Karpas-422 (cell line): Measurements from ENCODE around the gene PARPBP. TPM values are rescaled to one million over a fixed set of nuclear protein-coding genes. Genes with fewer than 3 reads are reported as not detected.
"Not testable (repeated sequence)": the region's sequence is repeated elsewhere in the genome, so short reads cannot be mapped to it uniquely, and the experiment has no call there.

Experiments used
- DNase-seq: peaks from one replicate; pipeline ENCODE4 v3.0.0-alpha.2; 2015
- H2AFZ ChIP-seq: fragments of 200-600 bp; sonication (generic); 2 replicates; pipeline ENCODE4 v1.6.1; 2014; ENCODE audit warnings: antibody characterized with exemption, low read length, mixed read lengths
- H3K27ac ChIP-seq: fragments of 200-600 bp; sonication (generic); 2 replicates; pipeline ENCODE4 v1.5.1; 2014; ENCODE audit warnings: mild to moderate bottlenecking, low read length, moderate library complexity
- H3K27me3 ChIP-seq: fragments of 200-600 bp; sonication (generic); 2 replicates; pipeline ENCODE4 v1.6.1; 2014; ENCODE audit warnings: low read length, mixed read lengths
- H3K36me3 ChIP-seq: fragments of 200-600 bp; sonication (generic); 2 replicates; pipeline ENCODE4 v1.6.1; 2014; ENCODE audit warnings: low read length, mixed read lengths; ENCODE audit not compliant: insufficient read depth
- H3K4me1 ChIP-seq: fragments of 200-600 bp; sonication (generic); 2 replicates; pipeline ENCODE4 v1.6.1; 2014; ENCODE audit warnings: mild to moderate bottlenecking, low read length, mixed read lengths
- H3K4me2 ChIP-seq: fragments of 200-600 bp; sonication (generic); 2 replicates; pipeline ENCODE4 v1.6.1; 2014; ENCODE audit warnings: low read length, low read depth, mild to moderate bottlenecking; ENCODE audit not compliant: poor library complexity, severe bottlenecking
- H3K4me3 ChIP-seq: fragments of 200-600 bp; sonication (generic); 2 replicates; pipeline ENCODE4 v1.5.1; 2014; ENCODE audit warnings: mild to moderate bottlenecking, antibody characterized with exemption, low read length, mixed read lengths
- H3K79me2 ChIP-seq: fragments of 200-600 bp; sonication (generic); 2 replicates; pipeline ENCODE4 v1.6.1; 2014; ENCODE audit warnings: mild to moderate bottlenecking, low read length, mixed read lengths
- H3K9ac ChIP-seq: fragments of 200-600 bp; sonication (generic); 2 replicates; pipeline ENCODE4 v1.6.0; 2014; ENCODE audit warnings: low read length
- H3K9me2 ChIP-seq: fragments of 200-600 bp; sonication (generic), shearing (Covaris generic); replicated peaks from 2 replicates; pipeline ENCODE4 v1.6.0; 2014; ENCODE audit warnings: mild to moderate bottlenecking, low read length, moderate library complexity; ENCODE audit not compliant: insufficient read depth
- H3K9me3 ChIP-seq: fragments of 300-700, 200-600 bp; sonication (generic); 2 replicates; pipeline ENCODE4 v1.6.1; 2014; ENCODE audit warnings: low read length, mixed read lengths
- H4K20me1 ChIP-seq: fragments of 200-600 bp; sonication (generic); 2 replicates; pipeline ENCODE4 v1.6.1; 2014; ENCODE audit warnings: mild to moderate bottlenecking, antibody characterized with exemption, low read length, low read depth; ENCODE audit not compliant: insufficient read depth
- total RNA-seq: library from RNA; depleted of rRNA; stranded (reverse); fragments of >200 nt; shearing (Covaris generic); gene quantifications from 2 replicates; pipeline ENCODE4 v1.2.3, GENCODE V29; 2014; ENCODE audit warnings: low replicate concordance

Gene PARPBP
- total RNA-seq, 1 experiment from 2014 or later: 49.6 TPM

DNA sequence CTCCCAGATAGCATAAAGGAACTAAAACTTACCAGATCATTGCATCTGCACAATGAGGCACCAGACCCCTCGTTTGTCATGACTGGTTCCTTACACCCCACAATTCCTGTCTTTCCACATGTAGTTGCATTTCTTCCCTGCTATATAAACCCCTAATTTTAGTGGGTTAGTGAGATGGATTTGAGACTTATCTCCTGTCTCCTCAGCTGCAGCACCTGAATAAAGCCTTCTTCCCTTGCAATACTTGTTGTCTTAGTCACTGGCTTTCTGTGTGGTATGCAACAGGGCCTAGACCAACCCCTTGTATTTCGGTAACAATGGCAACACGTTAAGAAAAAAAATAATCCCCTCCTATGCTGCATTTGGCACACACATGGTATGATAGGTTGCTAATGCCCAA lies 13.1 kb upstream of the PARPBP start:
- no peaks in the 10 kb centered on the region for H3K4me1 ChIP-seq
- no peaks in the 10 kb centered on the region for H4K20me1 ChIP-seq
- peaks cover 88% of the 10 kb centered on the region for H3K36me3 ChIP-seq
- H3K9me3 ChIP-seq: peaks cover 10% of the 10 kb centered on the region
- DNase-seq: no peak
- H3K27me3 ChIP-seq: no peaks in the 10 kb centered on the region
- H3K27ac ChIP-seq: no peak overlapping the region
- no peak overlapping the region for H3K9ac ChIP-seq
- peaks cover 48% of the 10 kb centered on the region for H3K79me2 ChIP-seq
- no peaks in the 10 kb centered on the region for H3K9me2 ChIP-seq
- no peak overlapping the region for H2AFZ ChIP-seq
- no peak overlapping the region for H3K4me2 ChIP-seq
- no peak overlapping the region for H3K4me3 ChIP-seq

DNA sequence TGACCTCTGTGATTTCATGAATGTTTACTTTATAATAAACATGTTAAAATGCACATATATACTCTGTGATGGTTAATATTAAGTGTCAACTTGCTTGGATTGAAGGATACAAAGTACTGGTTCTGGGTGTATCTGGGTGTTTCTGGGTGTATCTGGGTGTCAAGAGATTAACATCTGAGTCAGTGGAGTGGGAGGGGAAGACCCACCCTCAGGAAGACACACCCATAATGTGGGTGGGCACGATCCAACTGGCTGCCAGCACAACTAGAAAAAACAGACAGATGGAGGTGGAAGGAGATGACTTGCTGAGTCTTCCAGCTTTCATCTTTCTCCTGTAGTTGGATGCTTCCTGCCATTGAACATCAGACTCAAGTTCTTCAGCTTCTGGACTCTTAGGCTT lies 12.0 kb upstream of the PARPBP start:
- H2AFZ ChIP-seq: no peak overlapping the region
- H3K9me3 ChIP-seq: peaks cover 10% of the 10 kb centered on the region
- H3K36me3 ChIP-seq: peaks cover 99% of the 10 kb centered on the region
- H3K4me3 ChIP-seq: no peak overlapping the region
- H3K9ac ChIP-seq: no peak overlapping the region
- H3K9me2 ChIP-seq: no peaks in the 10 kb centered on the region
- H4K20me1 ChIP-seq: no peaks in the 10 kb centered on the region
- peaks cover 53% of the 10 kb centered on the region for H3K79me2 ChIP-seq
- no peaks in the 10 kb centered on the region for H3K27me3 ChIP-seq
- H3K4me2 ChIP-seq: no peak overlapping the region
- H3K4me1 ChIP-seq: no peaks in the 10 kb centered on the region
- no peak for DNase-seq
- no peak overlapping the region for H3K27ac ChIP-seq

DNA sequence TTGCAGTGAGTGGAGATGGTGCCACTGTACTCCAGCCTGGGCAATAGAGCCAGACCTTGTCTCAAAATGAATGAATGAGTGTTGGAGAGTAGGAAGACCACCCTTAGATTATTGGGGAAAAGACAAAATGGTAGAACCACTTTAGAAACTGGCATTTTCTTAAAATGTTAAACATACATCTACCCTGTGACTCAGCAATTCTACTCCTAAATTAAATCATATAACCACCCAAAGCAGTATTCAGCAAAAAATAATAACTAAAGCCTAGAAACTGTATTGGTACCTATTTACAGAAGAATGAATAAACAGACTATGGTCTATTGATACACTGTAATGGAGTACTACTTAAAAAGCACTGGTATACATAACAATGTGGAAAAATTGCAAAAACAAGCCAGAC lies 9.2 kb upstream of the PARPBP start:
- H3K4me1 ChIP-seq: no peaks in the 10 kb centered on the region
- H3K4me3 ChIP-seq: no peak overlapping the region
- no peaks in the 10 kb centered on the region for H4K20me1 ChIP-seq
- no peaks in the 10 kb centered on the region for H3K27me3 ChIP-seq
- peaks cover 48% of the 10 kb centered on the region for H3K79me2 ChIP-seq
- H3K9me2 ChIP-seq: no peaks in the 10 kb centered on the region
- no peak overlapping the region for H3K9ac ChIP-seq
- H2AFZ ChIP-seq: no peak overlapping the region
- no peak for DNase-seq
- no peak overlapping the region for H3K4me2 ChIP-seq
- peaks cover 10% of the 10 kb centered on the region for H3K9me3 ChIP-seq
- H3K27ac ChIP-seq: no peak overlapping the region
- peaks cover 94% of the 10 kb centered on the region for H3K36me3 ChIP-seq

- Histone ChIP-seq H3K4me3 (no peak overlapping the region), H3K9me3 (no peaks in the 10 kb centered on the region; the same call in 1 of the 2 replicates), H3K27ac (no peak overlapping the region), H3K4me1 (peaks cover 11% of the 10 kb centered on the region), H3K9me2 (no peaks in the 10 kb centered on the region), H3K27me3 (no peaks in the 10 kb centered on the region), H4K20me1 (no peaks in the 10 kb centered on the region), H2AFZ (no peak overlapping the region), H3K4me2 (no peak overlapping the region), H3K36me3 (peaks cover 78% of the 10 kb centered on the region), H3K79me2 (peaks cover 40% of the 10 kb centered on the region), H3K9ac (no peak overlapping the region)
- no peak for DNase-seq
Observed at GRCh38 chr12:102114212-102114611, 5.8 kb upstream of the PARPBP start.

GRCh38 chr12:102116392-102116791 lies 3.6 kb upstream of the PARPBP start:
- Histone ChIP-seq H3K4me3 (no peak overlapping the region), H3K4me2 (no peak overlapping the region), H3K79me2 (peaks cover 51% of the 10 kb centered on the region), H3K27ac (no peak overlapping the region), H3K27me3 (no peaks in the 10 kb centered on the region), H3K36me3 (peaks cover 58% of the 10 kb centered on the region), H3K9ac (no peak overlapping the region), H3K9me2 (no peaks in the 10 kb centered on the region), H2AFZ (no peak overlapping the region), H3K4me1 (peaks cover 15% of the 10 kb centered on the region), H4K20me1 (no peaks in the 10 kb centered on the region), H3K9me3 (no peaks in the 10 kb centered on the region)
- DNase-seq: no peak

DNA sequence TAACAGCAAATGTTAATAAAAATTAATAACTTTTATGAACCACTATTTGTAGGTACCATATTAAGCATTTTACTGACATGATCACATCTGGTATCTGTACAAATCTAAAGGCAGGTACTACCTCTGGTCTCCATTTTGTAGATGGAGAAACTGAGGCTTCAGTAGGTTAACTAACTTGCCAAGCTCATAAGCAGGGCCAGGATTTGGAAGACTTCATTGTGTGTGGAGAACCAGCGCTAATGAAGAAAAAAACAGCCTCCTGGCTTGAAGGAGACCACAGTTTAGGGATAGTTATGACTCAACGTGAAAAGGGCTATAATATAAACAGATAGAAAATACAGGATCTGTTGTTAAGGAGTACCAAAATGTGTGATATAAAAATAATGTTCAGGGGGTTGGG lies 1.1 kb upstream of the PARPBP start:
- H3K36me3 ChIP-seq: peaks cover 49% of the 10 kb centered on the region; the same call in 1 of the 2 replicates
- no peak for DNase-seq
- peak overlapping the region; percentile 96; the same call in 1 of the 2 replicates for H3K9ac ChIP-seq
- peak overlapping the region; percentile 85 for H3K4me2 ChIP-seq
- H3K27me3 ChIP-seq: no peaks in the 10 kb centered on the region
- peaks cover 66% of the 10 kb centered on the region for H3K79me2 ChIP-seq
- H3K4me3 ChIP-seq: peak overlapping the region; percentile 99
- H3K27ac ChIP-seq: no peak overlapping the region
- no peaks in the 10 kb centered on the region for H3K9me3 ChIP-seq
- H2AFZ ChIP-seq: no peak overlapping the region
- no peaks in the 10 kb centered on the region for H3K9me2 ChIP-seq
- H3K4me1 ChIP-seq: peaks cover 33% of the 10 kb centered on the region
- no peaks in the 10 kb centered on the region for H4K20me1 ChIP-seq

GRCh38 chr12:102120564-102120873 lies 536 bp downstream of the PARPBP start:
- DNase-seq: no peak
- Histone ChIP-seq H4K20me1 (no peaks in the 10 kb centered on the region), H3K9me2 (no peaks in the 10 kb centered on the region), H3K4me3 (peak overlapping the region; percentile 99), H3K4me1 (peaks cover 33% of the 10 kb centered on the region), H3K4me2 (peak overlapping the region; percentile 85), H3K9ac (peak overlapping the region; percentile 96), H3K27ac (peak overlapping the region; percentile 73), H3K27me3 (no peaks in the 10 kb centered on the region), H3K9me3 (no peaks in the 10 kb centered on the region), H3K79me2 (peaks cover 77% of the 10 kb centered on the region), H3K36me3 (peaks cover 48% of the 10 kb centered on the region; the same call in 1 of the 2 replicates), H2AFZ (peak overlapping the region; percentile 73; the same call in 1 of the 2 replicates)

DNA sequence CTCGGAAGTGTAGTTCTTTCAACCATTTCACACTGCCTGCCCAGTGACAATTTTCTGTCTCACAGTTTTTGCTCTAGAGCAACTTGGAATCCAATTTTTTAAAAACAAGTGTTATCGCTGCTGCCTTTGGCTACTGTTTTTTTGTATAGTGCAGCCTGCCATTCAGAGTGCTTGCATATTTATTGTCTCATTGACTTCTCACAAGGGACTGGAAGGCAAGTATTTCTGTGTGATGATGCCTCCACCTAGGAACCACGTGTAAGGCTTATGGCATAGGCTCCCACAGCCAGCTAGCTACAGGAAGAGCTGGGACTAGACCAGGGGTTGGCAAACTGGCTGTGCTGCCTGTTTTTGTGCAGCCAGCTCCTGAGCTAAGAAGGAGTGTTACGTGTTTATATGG lies 903 bp downstream of the PARPBP start:
- H4K20me1 ChIP-seq: no peaks in the 10 kb centered on the region
- H3K9me3 ChIP-seq: no peaks in the 10 kb centered on the region
- peak overlapping the region; percentile 99 for H3K4me3 ChIP-seq
- peak overlapping the region; percentile 96 for H3K9ac ChIP-seq
- H3K4me2 ChIP-seq: peak overlapping the region; percentile 85
- no peaks in the 10 kb centered on the region for H3K9me2 ChIP-seq
- peak; percentile 75 for DNase-seq
- H2AFZ ChIP-seq: no peak overlapping the region; the same call in 1 of the 2 replicates
- H3K79me2 ChIP-seq: peaks cover 78% of the 10 kb centered on the region
- peak overlapping the region; percentile 73 for H3K27ac ChIP-seq
- H3K4me1 ChIP-seq: peaks cover 33% of the 10 kb centered on the region
- H3K36me3 ChIP-seq: peaks cover 48% of the 10 kb centered on the region; the same call in 1 of the 2 replicates
- H3K27me3 ChIP-seq: no peaks in the 10 kb centered on the region

DNA sequence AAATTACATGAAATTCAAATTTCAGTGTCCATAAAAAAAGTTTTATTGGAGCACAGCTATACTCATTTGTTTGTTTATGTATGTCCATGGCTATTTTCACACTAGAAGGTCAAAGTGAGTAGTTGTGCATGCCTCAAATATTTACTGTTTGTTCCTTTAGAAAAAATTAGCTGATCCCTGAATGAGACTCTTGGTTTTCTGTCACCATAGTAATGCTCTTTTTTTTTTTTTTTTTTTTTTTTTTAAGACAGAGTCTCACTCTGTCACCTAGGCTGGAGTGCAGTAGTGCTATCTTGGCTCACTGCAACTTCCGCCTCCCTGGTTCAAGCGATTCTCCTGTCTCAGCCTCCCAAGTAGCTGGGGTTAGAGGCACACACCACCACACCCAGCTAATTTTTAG lies 1.3 kb downstream of the PARPBP start:
- H3K27ac ChIP-seq: peak overlapping the region; percentile 73
- H3K36me3 ChIP-seq: peaks cover 49% of the 10 kb centered on the region; the same call in 1 of the 2 replicates
- peak overlapping the region; percentile 85 for H3K4me2 ChIP-seq
- DNase-seq: peak; percentile 44
- peak overlapping the region; percentile 99 for H3K4me3 ChIP-seq
- not testable (repeated sequence) for H3K9me3 ChIP-seq, H4K20me1 ChIP-seq, H3K9me2 ChIP-seq, H3K27me3 ChIP-seq, H2AFZ ChIP-seq
- H3K4me1 ChIP-seq: peaks cover 33% of the 10 kb centered on the region
- H3K9ac ChIP-seq: peak overlapping the region; percentile 96
- H3K79me2 ChIP-seq: peaks cover 83% of the 10 kb centered on the region
